ENCODE measurements around the gene UBE2R2. TPM values are rescaled to one million over a fixed set of nuclear protein-coding genes. Genes with fewer than 3 reads are reported as not detected.

The UBE2R2 gene
- total and polyA plus RNA-seq, 2 donors (not counting 3 experiments of a cell fraction or from before 2014, with no cell fraction given) = 23.9 to 54.3 TPM

GRCh38 chr9:33921967-33922895 lies 105.3 kb downstream of the UBE2R2 start:
- POLR2A ChIA-PET = no interaction called here
- no peak for FAIRE-seq

More at GRCh38 chr9:33921967-33922895, 105.3 kb downstream of the UBE2R2 start:
- TF ChIP-seq, protein P1, sequence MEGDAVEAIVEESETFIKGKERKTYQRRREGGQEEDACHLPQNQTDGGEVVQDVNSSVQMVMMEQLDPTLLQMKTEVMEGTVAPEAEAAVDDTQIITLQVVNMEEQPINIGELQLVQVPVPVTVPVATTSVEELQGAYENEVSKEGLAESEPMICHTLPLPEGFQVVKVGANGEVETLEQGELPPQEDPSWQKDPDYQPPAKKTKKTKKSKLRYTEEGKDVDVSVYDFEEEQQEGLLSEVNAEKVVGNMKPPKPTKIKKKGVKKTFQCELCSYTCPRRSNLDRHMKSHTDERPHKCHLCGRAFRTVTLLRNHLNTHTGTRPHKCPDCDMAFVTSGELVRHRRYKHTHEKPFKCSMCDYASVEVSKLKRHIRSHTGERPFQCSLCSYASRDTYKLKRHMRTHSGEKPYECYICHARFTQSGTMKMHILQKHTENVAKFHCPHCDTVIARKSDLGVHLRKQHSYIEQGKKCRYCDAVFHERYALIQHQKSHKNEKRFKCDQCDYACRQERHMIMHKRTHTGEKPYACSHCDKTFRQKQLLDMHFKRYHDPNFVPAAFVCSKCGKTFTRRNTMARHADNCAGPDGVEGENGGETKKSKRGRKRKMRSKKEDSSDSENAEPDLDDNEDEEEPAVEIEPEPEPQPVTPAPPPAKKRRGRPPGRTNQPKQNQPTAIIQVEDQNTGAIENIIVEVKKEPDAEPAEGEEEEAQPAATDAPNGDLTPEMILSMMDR (IDR thresholded peaks at IDR 0.05; ENCODE audit: extremely low read depth in 1 of 2, insufficient read depth in 1 of 2, low read depth in 1 of 2, low read length in 2 of 2) = peak; percentile 80 to 84
- TF ChIP-seq POLR2AphosphoS5 (IDR thresholded peaks at IDR 0.05; ENCODE audit: insufficient read depth, low read depth, low read length) = peak; percentile 8
- TF ChIP-seq EZH2 (IDR thresholded peaks at IDR 0.05; ENCODE audit: borderline replicate concordance, low read depth, low read length, severe bottlenecking) = no peak
- H3K4me1 ChIP-seq (ENCODE audit: control insufficient read depth, extremely low read depth, insufficient read depth, low read length) = no peaks in the 10 kb centered on the region
- CTCF ChIA-PET = no interaction called here
- H3K27ac ChIP-seq (ENCODE audit: insufficient read depth, low read depth, low read length) = no peak overlapping the region
- H3K27me3 ChIP-seq (ENCODE audit: control insufficient read depth in 2 of 2, insufficient read depth in 2 of 2, low read length in 2 of 2) = no peaks in the 10 kb centered on the region
- dilution Hi-C loops (cut with MboI; ENCODE audit: extremely low pct_ligation_motif_present, low sequenced_read_pairs) (no loop called here), intact Hi-C loops (cut with micrococcal nuclease) (loop anchor here (5.0 kb wide), 2 partner anchors 110 to 185 kb away; no protein-coding TSS in a partner anchor)
- peak; percentile 28 for DNase-seq (ENCODE audit: low read depth, low spot score)
- H2AFZ ChIP-seq (ENCODE audit: low read depth, low read length) = no peak overlapping the region
- H3K9ac ChIP-seq (replicated peaks; ENCODE audit: extremely low read depth, insufficient read depth, low read length) = no peak overlapping the region
- H3K4me2 ChIP-seq (ENCODE audit: insufficient read depth, low read length) = no peak overlapping the region
- H3K4me3 ChIP-seq (replicated peaks in 1 of 3; ENCODE audit: insufficient read depth in 1 of 3, low read depth in 1 of 3, low read length in 3 of 3) = no peak overlapping the region
- H3K36me3 ChIP-seq (ENCODE audit: control insufficient read depth in 2 of 2, extremely low read depth in 1 of 2, insufficient read depth in 2 of 2, low read length in 2 of 2) = peaks cover 27 to 63% of the 10 kb centered on the region in 2 experiments
- TSS peak; percentile 45 for BruUV-seq (replicated peaks)
- no peaks in the 10 kb centered on the region for H4K20me1 ChIP-seq (replicated peaks; ENCODE audit: control insufficient read depth, extremely low read depth, insufficient read depth, low read length)
- H3K9me3 ChIP-seq (replicated peaks; ENCODE audit: control insufficient read depth, insufficient read depth, low read length) = no peaks in the 10 kb centered on the region
- H3K9me1 ChIP-seq (replicated peaks; ENCODE audit: control insufficient read depth, extremely low read depth, insufficient read depth, low read length) = no peaks in the 10 kb centered on the region
- H3K79me2 ChIP-seq (ENCODE audit: control insufficient read depth, insufficient read depth, low read length) = no peaks in the 10 kb centered on the region
